GM12892 (cell line): ENCODE data around the gene CCDC6.
A peak's percentile ranks its signal among the peaks of the same experiment; 100 is the strongest.
"Not testable (repeated sequence)": the region's sequence is repeated elsewhere in the genome, so short reads cannot be mapped to it uniquely, and the experiment has no call there.

Source experiments
- DNase-seq: peaks from one replicate; pipeline ENCODE4 v3.0.0; 2011; ENCODE audit not compliant: insufficient read length
- FAIRE-seq: peaks from 2 replicates; lab custom pipeline; 2011; peaks lifted over from hg19 to GRCh38; lab: Jason Lieb, UNC
- POLR2A ChIP-seq: IDR thresholded peaks from 2 replicates; pipeline ENCODE4 v1.6.1; 2011; ENCODE audit warnings: low read depth, low read length, control low read depth
- POLR2AphosphoS5 ChIP-seq: IDR thresholded peaks from 2 replicates; pipeline ENCODE4 v1.6.1; 2011; ENCODE audit warnings: low read depth, low read length, control low read depth
- TAF1 ChIP-seq: IDR thresholded peaks from 2 replicates; pipeline ENCODE4 v1.6.1; 2011; ENCODE audit warnings: low read depth, mild to moderate bottlenecking, control low read depth, low read length, borderline replicate concordance

CCDC6 gene

DNA sequence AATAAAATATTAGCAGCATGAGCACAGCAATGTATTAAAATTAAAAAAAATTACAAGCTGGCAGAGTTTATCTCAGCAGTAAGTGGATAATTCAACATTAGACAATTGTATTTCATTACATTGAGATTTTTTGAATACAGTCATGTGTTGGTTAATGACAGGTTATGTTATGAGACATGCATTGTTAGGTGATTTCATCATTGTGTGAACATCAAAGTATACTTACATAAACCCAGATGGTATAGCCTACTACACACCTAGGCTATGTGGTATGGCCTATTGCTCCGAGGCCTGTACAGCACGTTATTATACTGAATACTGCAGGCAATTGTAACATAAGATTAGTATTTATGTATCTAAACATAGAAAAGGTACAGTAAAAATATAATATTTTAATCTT, 29.7 kb downstream of the CCDC6 start:
- TF ChIP-seq POLR2A (no peak), TAF1 (no peak), POLR2AphosphoS5 (no peak)
- FAIRE-seq = no peak
- no peak for DNase-seq

DNA sequence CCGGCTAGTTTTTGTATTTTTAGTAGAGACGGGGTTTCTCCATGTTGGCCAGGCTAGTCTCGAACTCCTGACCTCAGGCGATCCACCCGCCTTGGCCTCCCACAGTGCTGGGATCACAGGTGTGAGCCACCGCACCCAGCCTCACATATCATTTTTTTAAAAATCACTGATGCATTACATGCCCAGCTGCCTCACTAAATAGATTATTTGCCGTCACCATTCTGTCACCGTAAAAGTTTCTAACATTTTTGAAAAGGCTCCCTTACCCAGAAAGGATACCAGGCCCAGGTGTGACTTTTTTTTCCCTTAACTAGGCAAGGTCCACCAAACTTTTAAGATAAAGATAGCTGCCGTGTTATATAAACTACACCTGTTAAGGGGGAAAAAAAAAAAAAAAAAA, 30.1 kb downstream of the CCDC6 start:
- FAIRE-seq = peak; percentile 51
- DNase-seq = not testable (repeated sequence)

DNA sequence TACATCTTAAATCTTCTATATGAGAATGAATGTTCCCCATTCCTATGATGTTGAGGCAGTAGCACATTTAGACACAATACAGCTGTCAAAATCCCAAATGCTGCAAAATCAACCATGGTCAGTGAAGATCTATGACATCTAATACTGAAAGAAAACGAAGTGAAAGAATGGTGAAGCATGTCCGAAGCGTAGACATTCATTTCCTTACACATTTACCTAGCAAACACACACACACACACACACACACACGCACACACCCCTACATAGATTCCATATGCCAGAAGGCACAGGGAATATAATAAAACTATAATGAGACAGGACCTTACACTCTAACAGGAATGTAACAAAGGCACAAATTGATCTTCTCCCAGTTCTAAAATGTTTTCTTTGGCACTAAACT, 32.5 kb downstream of the CCDC6 start:
- no peak for TF ChIP-seq POLR2AphosphoS5
- no peak for TF ChIP-seq TAF1
- TF ChIP-seq POLR2A = no peak
- DNase-seq = no peak
- FAIRE-seq = peak; percentile 68

DNA sequence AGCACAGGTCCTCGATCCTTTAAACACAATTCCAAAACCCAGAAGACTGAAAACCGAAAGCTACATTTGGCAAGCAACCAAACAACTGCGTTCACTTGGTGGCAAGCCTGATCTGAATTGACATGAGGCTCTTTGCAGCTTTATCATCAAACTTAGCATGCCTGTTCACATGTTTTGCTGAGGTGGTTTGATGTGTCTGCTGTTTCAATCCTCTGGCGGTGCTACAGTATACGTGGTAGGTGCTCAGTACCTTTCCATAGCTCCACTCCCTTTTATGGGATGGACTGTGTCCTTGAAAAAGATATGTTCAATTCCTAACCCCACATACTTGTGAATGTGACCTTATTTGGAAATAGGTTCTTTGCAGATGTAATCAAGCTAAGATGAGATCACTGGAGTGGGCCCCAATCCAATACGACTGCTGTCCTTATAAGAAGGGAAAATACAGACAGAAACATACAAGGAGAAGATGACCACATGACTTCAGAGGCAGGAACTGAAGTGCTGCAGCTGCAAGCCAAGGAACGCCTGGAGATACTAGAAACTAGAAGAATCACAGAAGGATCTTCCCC, 33.4 kb downstream of the CCDC6 start:
- FAIRE-seq (peak; percentile 67), DNase-seq (no peak)
- TF ChIP-seq TAF1 = no peak
- no peak for TF ChIP-seq POLR2A
- no peak for TF ChIP-seq POLR2AphosphoS5

DNA sequence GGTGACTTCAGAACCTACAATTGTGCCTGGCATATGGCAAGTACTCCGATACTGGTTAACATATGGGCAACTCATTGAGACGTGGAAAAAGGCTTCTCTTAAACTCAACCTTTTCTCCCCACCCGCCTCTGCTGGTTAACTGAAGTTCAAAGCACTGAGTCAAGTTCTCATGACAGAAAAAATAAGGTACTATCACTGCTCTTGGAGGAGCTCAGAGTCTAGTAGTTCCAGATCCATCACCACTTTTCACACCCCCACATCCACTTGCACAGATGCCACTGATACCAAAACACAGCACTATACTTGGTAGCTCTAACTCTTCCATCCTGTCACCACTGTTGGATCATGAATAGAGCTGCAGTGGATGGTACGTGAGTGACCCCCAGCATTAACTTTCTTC, 36.2 kb downstream of the CCDC6 start:
- DNase-seq (no peak), FAIRE-seq (no peak)
- no peak for TF ChIP-seq POLR2A
- no peak for TF ChIP-seq TAF1
- TF ChIP-seq POLR2AphosphoS5 = no peak

DNA sequence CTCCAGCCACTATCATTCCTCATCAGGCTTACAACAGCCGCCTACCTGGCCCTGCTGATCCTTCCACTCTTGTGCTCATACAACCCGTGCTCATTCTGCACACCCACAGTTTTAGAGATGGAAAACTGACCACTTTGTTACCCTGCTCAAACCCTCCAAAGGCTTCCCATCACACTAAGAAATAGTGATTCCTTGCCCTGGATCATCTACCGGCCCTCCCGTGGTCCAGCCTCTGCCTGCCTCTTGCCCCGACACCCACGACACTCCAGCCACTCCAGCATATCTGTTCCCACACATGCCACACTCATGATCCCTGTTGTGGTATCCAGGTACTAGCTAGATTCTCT, 36.8 kb downstream of the CCDC6 start:
- TF ChIP-seq POLR2AphosphoS5 (no peak), TAF1 (no peak), POLR2A (no peak)
- DNase-seq (no peak), FAIRE-seq (no peak)

DNA sequence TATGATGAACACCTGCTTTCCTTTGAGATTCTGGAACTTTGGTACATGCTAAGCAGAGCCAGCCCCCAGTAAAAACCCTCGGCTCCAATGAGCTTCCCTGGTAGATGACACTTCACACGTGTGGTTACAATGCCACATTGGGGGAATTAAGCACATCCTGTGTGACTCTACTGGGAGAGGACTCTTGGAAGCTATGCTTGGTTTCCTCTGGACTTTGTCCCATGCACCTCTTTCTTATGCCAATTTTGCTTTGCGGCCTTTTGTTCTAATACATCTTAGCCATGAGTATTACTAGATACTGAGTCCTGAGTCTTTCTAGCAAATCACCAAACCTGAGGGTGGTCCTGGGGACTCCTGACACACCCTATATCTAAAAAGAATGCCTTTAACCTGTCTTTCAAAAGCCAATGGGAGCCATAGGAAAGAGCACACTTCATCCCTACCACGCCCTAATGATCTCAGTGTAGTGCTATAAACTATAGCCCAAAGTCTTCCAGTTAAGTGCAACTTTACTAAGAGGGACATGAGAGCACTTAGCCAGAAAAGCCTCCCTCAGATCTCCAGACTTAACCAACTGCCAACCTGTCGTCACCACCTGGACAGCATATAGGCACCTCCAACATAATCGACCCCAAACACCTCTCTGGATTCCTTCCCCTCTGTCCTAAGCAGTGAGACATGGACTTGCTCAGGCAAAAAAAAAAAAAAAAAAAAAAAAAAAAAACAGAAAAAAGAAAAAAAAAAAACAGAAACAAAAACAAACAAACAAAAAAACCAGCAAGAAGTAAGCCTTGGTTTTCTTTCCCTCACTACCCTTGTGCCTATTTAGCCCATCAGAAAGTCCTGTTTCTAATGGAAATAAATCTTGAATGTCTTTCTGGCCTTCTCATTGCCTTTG, 37.4 kb downstream of the CCDC6 start:
- no peak for FAIRE-seq
- no peak for DNase-seq
- TF ChIP-seq POLR2AphosphoS5 (no peak), POLR2A (no peak), TAF1 (no peak)

DNA sequence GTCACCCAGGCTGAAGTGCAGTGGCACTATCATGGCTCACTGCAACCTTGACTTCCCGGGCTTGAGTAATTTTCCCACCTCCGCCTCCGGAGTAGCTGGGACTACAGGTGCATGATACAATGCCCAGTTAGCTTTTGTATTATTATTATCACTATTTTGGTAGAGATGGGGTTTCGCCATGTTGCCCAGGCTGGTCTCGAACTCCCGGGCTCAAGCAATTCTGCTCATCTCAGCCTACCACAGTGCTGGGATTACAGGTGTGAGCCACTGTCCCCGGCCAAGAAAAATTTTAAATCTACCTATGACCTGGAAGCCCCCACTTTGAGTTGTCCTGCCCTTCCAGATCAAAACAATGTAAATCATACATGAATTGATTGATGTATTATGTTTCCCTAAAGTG, 38.8 kb downstream of the CCDC6 start:
- TF ChIP-seq TAF1 = no peak
- no peak for TF ChIP-seq POLR2A
- TF ChIP-seq POLR2AphosphoS5 = no peak
- FAIRE-seq (no peak), DNase-seq (no peak)

DNA sequence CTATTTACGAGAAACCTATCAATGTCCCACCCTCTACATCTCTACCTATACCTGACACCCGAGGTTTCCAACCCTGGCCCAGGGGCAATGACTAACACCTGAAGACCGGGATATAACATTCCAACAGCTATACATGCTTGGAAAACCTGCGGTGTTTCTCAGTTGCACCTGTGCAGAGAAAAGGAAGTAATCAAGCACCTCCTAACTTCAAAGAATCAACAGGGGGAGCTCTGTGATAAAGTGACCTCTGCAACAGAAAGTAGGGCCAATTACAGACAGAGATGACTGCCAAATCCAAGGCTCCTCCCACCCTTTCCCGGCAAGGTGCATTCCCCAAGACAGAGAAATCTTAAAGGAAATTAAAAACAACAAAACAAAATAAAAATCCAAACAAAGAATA, 41.3 kb downstream of the CCDC6 start:
- DNase-seq (no peak), FAIRE-seq (peak; percentile 86)

DNA sequence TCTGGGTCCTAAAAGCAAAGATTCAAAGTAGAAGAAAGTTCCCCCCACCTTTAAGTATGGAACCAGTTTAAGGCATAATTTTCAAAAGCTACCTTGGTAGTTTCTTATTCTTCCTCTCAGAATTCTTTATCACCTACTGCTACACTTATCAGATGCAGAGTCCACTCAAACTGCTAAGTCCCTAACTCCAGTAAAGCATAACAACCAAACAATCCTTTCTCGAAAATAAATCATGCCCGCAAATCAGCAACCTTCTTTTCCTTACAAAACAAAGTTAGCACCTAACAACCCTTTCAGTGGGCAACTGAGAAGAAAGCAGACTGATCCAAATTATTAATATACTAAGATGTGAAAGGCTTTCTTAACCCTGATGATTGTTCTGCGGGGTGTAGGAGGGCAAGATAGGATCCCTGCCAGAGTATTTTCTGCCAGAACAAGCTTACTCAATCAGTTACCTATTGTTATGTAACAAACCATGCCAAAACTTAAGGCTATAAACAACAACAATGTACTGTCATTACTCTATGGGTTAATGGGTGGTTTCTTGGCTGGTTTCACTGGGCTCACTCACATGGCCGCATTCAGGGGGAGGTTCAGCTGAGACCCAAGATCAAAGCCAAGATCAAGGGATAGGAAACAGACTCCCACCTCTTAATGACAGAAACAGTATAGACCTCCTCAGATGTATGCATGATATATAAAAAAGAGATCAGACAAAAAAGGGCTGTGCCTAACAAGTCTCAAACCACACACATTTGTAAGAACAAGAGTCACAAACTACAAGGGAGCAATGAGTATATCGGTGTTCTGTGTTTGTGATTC, 42.0 kb downstream of the CCDC6 start:
- FAIRE-seq (no peak), DNase-seq (no peak)
- TF ChIP-seq POLR2AphosphoS5 = no peak
- no peak for TF ChIP-seq TAF1
- no peak for TF ChIP-seq POLR2A

More for the DNA sequence above, 41.3 kb downstream of the CCDC6 start:
- TF ChIP-seq POLR2AphosphoS5 = no peak
- no peak for TF ChIP-seq TAF1

DNA sequence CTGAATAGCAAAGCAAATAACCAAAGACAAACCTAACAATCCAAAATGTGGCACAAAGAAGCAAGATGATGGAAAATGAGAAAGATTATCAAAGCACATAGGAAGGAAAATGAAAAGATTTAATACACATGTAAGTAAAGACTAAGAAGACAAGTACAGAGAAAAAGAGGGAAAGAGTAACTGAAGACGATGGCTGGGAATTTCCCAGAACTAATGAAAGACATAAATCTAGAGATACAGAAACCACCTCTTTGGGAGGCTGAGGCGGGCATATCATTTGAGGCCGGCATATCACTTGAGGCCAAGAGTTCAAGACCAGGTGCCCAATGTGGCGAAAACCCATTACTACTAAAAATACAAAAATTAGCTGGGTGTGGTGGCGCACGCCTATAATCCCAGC, 46.8 kb downstream of the CCDC6 start:
- TF ChIP-seq POLR2A (no peak), POLR2AphosphoS5 (no peak), TAF1 (no peak)
- no peak for DNase-seq
- FAIRE-seq = no peak

DNA sequence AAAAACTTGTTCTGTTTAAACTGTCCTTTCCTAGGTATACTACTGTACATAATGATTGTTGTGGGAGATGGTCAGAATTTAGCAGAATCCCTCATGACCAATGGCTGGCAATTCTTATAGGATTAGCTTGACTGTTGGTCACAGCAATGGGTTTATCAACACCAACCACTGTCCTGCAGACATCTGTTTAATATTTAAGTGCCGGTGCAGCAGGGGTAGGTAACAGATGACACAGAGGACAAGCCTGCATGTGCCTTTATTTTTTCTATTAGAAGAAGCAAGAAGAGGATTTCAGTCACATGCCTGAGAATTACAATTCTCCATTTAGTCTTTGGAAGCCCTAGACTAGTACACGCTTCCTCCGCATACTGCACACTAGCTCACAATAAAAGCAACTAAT, 48.4 kb downstream of the CCDC6 start:
- no peak for DNase-seq
- no peak for TF ChIP-seq POLR2A
- TF ChIP-seq POLR2AphosphoS5 = no peak
- no peak for TF ChIP-seq TAF1
- no peak for FAIRE-seq
